ENCODE measurements around the gene PRM3. TPM values are rescaled to one million over a fixed set of nuclear protein-coding genes. Genes with fewer than 3 reads are reported as not detected.

Gene PRM3
- total RNA-seq, 1 donor from 2014 or later: not detected

DNA sequence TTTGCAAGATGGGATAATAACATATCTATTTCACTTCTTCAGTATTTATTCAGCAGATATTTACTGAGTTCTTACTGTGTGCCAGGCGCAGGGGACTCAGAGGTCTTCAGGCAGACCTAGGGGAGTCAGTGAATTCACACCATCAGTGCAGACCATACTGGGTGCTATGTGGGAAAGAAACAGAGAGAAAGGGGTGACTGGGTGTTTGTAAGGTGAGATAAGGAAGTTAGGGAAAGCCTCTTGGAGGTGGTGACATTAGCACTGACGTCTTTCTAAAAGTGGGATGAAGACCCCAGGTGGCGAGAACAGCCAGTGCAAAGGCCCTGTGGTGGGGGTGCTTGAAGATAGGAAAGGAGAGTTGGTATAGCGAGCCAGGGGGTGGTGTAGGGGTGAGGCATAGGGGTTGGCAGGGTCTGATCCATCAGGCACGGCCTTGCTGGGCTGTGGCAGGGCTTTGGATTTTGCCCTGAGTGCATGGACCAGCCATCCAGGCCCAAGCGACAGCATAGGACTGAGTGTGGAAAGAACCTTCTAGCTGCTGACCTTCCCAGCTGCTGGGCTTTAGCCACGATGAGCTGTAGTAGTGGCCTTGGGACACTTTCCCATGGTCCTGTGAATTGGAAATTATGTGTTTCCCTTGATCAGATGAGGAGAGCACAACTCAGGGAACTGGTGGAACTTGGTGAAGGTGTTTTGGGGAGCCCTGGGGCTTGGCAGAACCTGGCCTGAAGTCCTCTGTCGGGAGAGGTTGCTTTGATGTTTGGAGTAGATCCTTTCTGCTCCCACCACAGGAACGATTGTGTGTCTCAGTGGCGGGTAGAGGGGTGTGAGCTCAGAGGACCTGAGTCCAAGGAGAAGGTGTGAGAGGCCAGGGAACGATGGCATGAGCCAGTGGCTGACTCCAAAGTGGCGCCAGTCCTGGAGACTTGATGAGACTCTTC is 13.5 kb downstream of the PRM3 start:
- no peak for DNase-seq (ENCODE audit: low spot score)

DNA sequence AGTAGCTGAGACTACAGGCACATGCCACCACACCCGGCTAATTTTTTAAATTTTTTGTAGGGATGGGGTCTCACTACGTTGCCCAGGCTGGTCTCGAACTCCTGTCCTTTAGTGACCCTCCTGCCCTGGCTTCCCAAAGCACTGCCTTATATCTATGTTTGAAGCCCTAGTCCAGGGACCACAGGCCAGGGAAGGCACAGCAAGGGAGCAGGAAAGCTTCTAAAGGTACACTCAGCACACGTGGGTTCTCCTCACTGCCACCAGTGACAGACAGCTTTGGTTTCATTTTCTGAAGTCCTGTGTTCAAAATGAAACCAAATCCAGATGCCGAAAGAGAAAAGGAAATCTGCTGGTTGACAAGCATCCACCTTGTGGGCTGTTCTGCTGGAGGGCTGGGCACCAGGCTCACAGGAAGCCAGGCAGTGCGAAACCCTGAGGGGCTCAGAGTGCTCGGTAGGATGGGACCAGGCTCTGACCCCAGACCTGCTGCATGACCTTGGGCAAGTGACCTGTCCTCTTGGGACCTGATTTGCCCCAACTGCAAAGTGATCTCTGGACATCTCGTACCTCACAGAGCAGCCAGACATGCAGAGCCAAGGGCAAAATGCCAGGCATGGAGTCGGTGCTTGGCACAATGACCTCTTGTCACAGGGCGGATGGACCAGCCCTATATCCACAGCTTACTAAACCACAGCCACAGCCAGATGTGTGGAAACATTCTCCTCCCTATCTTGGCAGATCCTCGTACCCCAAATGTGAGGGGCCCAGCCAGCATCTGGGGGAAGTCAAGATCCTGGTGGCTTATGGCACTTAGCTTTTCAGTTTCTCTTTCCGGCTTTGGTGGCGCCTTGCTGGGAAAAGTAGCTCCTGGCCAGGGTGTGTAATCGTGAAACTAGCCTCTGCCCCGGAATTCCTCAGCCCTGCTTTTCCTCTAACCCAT is 14.6 kb downstream of the PRM3 start:
- peak; percentile 33 for DNase-seq (ENCODE audit: low spot score)

DNA sequence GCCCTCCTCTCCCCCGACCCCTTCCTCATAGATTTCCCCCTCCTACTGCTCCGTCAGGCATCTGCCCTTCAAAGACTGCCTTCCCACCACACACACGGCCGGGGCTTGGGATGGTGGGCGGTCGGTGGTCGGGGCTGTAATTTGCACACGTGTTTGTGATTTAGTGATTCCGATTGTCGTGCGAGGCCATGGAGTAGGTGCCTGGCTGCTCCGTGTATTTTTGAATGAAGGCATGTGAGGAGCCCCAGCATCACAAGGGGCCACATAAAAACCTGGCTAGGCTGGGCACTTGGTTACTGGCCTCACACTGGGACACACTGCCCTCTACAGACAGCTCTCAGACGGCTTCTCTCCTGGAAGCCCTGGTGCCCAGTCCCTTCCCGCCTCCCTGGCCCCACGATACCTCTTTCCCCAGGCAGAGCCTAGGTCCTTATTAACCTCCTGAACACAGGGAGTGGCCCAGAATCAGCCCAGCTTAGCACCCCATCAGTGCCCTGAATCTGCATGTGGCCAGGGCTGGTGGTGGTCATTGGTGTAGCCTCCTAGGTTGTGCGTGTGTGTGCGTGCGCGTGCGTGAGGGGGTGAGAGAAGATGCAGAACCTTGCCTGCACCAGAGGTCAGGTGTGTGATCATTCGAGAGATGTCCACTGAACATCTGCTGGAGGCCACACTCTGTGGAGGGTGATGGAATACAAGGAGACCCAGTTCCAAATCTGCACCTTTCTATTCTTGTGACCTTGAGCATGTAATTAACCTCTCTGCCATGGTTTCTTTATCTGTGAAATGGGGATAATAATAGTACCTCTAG is 16.1 kb downstream of the PRM3 start:
- DNase-seq (ENCODE audit: low spot score): peak; percentile 76

DNA sequence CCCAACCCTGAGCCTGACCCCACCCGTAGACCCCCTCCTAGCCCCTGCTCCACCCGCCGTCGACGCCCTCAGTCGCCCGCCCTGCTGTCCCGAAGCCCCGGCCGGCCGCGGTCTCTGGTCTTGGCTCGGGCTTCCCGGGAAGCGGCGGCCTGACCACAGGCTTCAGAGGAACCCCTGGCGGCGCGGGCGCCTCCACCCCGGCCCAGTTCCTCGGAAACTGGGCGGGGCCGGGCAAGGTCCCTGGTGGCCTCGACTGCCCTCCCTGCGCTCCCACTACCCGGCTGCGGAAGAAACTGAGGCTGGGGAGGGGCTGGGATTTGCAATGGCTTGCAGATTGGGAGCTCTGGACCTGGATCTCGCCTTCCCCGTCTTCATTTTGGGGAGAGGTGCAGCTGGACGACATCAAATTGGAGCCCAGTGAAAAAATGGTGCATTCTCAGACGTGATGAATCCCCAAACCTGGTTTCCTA is 16.7 kb downstream of the PRM3 start:
- peak; percentile 55 for DNase-seq (ENCODE audit: low spot score)

DNA sequence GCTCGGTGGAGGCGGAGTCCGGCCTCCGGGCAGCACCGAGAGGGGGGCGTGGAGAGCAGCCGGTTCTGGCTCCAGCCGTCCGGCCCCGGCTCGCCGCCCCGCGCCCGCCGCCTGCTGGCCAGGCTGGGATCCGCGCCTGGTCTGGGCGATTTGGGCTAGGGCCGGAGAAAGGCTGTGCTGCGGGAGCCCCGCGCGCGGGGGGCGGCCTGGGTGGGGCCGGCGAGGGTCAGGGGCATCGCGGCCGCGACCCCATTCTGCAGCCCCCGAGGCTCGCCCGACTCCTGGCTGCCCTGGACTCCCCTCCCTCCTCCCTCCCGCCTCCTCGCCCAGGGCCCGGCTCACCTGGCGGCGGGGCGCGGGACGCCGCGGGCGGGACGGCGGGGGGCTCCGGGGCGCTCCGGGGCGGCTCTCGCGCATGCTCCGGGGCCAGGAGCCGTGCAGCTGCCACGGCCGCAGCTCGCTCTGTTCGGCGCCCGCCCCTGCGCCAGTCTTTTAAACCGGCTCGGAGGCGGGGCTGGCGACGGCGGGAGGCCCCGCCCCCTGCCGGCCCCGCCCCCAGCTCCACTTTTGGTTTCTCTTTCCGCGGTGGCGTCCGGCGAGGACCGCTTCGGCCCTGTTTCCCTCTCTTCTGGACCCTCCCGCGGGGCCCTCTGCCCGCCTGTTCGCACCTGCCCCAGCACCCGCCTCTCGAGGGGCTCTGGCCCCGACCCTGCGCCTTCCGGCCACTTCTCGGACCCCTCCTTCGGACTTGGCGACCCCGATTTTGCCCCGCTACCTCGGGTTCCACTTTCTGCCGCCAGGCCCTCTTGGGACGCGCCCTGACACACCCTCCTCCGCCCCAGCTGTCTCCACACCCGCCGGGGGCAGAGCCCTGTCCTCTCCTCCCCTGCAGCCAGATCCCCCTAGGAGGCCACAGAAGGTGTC is 17.4 kb downstream of the PRM3 start, which contains the start of gene SOCS1:
TSS of gene SOCS1 (minus strand) at position 468 of the 924 bp plus-strand sequence. CDS start 726 bp downstream, outside the sequence.
- peak; percentile 89 for DNase-seq (ENCODE audit: low spot score)

DNA sequence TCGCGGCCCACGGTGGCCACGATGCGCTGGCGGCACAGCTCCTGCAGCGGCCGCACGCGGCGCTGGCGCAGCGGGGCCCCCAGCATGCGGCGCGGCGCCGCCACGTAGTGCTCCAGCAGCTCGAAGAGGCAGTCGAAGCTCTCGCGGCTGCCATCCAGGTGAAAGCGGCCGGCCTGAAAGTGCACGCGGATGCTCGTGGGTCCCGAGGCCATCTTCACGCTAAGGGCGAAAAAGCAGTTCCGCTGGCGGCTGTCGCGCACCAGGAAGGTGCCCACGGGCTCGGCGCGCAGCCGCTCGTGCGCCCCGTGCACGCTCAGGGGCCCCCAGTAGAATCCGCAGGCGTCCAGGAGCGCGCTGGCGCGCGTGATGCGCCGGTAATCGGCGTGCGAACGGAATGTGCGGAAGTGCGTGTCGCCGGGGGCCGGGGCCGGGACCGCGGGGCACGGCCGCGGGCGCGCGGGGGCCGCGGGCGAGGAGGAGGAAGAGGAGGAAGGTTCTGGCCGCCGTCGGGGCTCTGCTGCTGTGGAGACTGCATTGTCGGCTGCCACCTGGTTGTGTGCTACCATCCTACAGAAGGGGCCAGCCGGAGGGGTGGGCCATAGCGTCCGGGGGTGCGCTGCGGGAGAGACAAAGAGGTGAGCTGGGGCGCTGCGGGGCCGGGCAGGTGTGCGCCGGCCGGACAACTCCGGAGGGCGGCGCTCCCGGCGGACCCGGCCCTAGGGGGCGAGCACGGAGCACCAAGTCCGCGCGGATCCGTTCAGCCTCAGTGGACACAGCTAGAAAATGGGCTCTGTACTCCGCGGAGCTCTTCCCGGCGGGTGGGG is 18.3 kb downstream of the PRM3 start:
- peak; percentile 54 for DNase-seq (ENCODE audit: low spot score)

DNA sequence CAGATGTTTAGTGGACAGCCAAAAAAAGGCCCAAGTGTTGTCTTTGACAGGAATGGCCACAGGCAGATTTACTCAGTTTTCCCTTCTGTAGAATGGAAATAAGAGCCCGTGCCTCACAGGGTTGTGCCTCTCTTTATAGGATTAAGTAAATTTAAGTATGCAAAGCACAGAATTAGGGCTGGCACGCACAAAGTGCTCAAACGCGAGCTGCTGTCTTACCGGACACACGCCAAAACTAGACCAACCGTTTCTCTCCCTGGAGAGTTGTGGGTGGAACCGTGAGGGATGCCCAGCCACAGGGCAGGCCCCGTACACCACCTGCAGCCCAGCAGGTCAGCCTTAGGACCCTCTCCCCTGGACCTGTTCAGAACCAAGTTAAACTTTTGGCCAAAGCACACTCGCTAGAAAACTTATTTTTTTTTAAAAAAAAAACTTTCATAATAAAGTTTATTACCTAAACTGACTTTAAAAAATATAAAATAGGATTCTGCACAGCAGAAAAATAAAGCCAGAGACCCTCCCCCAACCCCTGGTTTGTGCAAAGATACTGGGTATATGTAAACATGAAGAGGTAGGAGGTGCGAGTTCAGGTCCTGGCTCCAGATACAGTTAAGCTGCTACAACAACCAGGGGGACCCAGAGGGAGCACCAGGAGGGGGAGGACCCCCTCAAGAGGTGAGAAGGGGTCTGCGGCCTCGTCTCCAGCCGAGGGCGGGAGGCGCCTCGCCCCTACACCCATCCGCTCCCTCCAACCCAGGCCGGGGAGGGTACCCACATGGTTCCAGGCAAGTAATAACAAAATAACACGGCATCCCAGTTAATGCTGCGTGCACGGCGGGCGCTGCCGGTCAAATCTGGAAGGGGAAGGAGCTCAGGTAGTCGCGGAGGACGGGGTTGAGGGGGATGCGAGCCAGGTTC is 19.2 kb downstream of the PRM3 start:
- no peak for DNase-seq (ENCODE audit: low spot score)

DNA sequence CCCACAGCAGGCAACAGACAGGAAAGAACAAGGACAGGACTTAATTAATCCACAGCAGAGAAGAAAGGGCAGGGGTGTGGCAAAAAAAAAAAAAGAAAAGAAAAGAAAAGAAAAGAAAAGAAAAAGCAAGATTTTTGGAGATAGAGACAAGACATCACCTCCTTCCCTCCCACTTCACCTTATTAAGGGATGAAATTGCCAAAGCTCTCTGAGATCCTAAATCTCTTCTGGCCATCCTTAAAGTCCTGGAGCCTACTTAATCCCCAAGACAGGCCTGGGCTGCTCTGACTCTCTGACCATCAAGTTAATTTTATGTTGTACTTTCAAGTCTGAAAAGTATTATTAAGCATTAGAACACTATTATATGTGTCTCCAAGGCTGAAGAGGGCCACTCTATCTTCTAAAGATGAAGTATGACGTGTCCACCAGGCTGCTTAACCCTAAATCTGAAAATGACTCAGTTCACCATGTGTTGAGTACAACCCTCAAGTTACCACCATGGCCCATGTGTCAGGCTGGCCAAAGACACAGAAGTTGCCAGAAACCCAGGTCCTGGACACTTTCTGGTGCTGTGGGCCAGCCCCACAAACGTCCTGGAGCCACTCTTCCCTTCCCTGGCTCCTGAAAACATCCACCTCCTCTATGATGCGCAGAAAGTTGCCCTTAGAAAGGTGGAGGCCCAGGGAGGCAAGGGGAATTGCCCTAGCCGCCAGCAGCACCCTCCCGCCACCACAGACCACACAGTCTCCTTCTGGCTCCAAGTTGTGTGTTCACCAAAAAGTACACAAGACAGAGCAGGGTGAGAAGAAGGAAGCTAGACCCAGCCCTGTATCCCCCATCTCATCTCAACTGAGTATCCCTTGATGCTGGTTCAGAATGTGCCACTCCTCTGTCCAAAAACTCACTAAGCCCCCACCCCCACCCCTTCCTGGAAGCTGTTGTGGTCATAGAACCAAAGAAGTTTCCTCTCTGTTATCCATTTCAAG is 20.1 kb downstream of the PRM3 start:
- DNase-seq (ENCODE audit: low spot score): peak; percentile 58

DNA sequence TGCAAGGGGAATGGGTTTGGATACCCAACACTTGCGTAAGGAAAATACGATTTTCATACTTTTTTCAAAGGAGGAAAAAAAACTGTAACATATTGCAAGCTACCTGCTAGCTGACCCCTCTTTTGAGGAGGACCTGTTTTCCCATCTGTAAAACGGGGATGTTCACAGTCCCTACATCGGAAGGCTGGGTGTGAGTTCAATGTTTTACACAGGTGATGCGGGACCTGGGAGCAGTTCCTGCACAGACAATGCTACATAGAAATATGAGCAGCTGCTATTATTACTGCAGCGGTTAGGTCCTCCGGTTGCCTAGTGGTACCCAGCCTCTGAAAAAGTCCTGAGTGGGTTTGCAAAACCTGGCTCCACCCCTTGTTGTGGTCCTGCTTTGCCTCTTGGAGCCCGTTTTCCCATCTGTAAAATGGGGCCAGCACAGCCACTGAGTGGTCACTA is 20.9 kb downstream of the PRM3 start:
- DNase-seq (ENCODE audit: low spot score): no peak

DNA sequence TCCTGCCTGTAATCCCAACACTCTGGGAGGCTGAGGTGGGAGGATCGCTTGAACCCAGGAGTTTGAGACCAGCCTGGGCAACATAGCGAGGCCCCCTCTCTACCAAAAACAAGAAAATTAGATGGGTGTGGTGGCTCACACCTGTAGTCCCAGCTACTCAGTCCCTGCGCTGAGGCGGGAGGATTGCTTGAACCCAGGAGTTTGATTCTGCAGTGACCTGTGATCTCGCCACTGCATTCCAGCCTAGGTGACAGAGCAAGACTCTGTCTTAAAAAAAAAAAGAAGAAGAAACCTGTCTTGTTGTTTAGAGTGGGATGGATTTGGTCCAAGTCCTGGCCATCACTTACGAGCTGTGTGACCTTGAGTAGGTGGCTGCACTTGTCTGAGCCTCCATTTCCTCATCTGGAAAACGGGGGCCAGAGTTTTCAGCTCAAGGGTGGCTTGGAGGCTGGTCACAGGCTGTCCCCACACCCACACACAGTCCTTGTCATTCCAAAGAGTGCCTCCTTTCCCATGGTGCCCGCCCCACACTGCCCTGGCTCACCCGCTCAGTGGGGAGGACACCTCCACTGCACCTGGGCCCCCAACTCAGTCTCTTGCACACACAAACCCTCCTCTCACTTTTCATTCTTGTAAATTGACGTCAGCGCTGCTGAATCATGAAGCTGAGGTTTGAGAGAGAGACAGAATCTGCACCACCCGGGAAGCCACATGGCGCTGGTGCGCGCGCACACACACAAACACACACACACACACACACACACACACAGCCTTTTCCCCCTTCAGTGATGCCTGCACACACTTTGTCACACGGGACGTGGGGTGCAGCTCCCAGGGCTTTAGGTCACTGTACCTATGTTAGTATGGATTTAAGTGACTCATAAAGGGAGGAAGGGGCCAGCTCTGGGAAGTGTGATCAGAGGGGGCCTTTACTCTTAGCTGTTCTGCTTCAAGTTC is 21.6 kb downstream of the PRM3 start:
- no peak for DNase-seq (ENCODE audit: low spot score)

DNA sequence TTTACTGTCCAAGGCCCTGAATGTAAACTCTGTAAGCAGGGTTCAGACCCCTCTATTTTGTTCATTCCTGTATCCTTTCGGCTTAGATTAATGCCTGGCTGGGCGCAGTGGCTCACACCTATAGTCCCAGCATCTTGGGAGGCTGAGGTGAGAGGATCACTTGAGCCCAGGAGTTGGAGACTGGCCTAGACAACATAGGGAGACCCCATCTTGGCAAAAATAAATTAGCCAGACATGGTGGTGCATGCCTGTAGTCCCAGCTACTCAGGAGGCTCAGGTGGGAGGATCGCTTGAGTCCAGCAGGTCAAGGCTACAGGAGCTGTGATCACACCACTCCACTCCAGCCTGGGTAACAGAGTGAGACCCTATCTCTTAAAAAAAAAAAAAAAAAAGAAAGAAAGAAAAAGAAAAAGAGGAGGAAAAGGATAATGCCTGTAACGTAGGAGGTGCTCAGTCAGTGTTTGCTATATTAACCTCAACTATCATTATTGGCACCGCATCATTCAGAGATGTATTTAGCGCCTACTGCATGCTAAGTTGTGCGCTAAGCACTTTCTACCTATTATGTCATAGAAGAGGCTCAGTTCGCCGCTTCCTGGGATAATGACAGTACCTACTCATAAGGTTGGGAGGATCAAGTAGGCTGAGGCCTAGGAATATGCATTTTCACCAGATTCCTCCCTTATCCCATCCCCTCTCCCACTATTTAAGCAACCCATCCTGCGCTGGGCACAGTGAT is 22.5 kb downstream of the PRM3 start:
- DNase-seq (ENCODE audit: low spot score): no peak

DNA sequence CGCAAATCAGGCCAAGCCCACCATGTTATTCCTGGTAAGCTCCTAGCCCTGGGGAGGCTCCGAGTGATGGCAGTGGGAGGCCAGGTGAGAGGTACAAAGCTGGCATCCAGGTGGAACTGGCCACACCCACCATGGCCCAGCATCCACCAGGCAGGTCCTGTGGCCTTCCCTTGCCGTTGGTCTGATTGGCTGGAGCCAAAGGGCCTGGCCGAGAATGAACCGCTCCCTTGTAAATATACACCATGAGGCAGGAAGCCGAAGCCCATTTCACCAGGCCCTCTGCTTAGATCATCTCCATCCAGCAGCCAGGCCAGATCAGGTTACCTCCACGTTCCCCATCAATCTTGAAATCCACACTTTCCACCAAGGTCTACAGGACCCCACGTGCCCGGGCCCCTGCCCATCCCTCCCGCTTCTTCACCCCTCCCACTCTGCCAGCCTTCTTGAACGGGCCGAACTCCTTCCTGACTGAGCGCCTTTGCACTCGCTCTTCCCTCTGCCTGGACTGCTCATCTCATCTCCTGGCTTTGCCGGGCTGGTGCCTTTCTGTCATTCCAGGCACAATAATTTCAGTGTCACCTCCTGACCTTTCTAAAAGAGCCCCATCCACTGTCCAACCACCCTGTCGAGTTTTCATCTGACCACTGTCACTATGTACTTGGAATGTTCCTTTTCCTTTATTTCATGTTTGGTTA is 23.2 kb downstream of the PRM3 start:
- no peak for DNase-seq (ENCODE audit: low spot score)

DNA sequence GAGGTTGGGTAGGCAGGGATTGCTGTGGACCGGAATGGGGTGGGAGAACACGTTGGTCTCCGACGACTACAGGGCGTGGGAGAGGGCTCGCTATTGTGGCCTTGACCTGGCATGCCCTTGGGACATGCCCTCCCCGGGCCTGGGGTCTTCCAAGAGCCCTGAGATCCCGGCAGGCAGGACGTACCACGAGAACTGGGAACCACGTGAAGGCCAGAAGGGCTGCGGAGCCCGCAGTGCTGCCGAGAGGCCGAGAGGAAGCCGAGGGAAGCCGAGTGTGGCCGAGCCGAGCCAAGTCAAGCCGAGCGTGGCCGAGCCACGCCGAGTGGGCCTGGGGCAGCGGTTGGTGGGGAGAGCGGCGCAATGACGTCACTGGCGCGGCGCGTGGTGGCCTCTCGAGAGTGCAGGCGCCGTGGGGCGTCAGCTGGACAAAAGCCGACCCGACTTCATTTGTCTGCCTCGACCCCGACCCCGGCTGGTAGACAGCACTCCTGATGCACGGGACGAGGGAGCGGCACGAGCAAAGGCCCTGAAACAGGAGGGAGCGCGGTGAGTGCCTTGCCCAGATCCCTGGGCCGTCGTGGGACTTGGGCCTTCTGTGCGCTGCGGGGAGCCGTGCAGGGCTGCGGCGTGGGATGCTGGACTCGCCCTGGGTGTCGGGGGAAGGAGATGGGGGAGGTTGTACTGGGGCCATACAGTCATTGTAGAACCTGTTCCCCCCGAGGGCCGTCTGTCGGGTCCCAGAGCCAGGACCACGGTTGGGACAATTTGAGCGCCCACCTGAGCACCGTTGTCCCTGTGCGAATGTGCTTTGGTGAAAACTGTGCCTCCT is 24.0 kb downstream of the PRM3 start:
- no peak for DNase-seq (ENCODE audit: low spot score)

Data from umbilical cord (tissue), 2 donors.